Gastrocnemius medialis (tissue), 4 donors: ENCODE data around the gene CASP3.

Source experiments
- CTCF ChIP-seq, 5 experiments: fragments of 450-650 bp in 3 of 5; fragments of 200-600 bp in 2 of 5; sonication (generic) in 2 of 5; IDR thresholded peaks in 4 of 5; conservative IDR thresholded peaks in 1 of 5; 1 replicate in 4 of 5; 2 replicates in 1 of 5; pipeline ENCODE4 v1.5.1; 2016 to 2019; ENCODE audit warnings: antibody characterized with exemption in 5 of 5, mild to moderate bottlenecking in 3 of 5, moderate library complexity in 3 of 5
- POLR2A ChIP-seq, 2 donors: fragments of 450-650 bp; IDR thresholded peaks; one replicate each; pipeline ENCODE4 v1.6.1; 2017; ENCODE audit warnings: antibody characterized with exemption in 2 of 2, mild to moderate bottlenecking in 2 of 2, moderate library complexity in 2 of 2

DNA sequence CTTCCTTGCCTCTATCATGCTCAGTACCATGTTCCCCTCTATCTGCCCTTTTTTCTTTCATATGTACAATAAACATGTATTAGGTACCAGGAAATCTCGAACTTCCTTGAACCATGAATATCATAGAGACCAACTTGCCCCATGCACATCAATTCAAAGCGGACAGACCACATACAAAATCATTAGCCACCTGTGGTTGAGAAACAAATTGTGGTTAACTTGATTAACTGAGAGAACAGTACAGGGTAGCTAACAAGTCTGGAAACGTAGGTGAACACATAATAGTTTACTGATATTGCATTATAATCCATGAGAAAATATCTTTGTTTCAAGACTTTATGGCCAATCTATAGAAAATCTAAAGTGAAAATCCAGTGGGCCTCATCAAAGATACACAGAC lies 8.2 kb downstream of the CASP3 start:
- no peak for TF ChIP-seq CTCF (IDR thresholded peaks at IDR 0.05 in 4 of 5, conservative IDR thresholded peaks at IDR 0.05 in 1 of 5)
- TF ChIP-seq POLR2A (IDR thresholded peaks at IDR 0.05): no peak
